H9 (cell line): Measurements from ENCODE around the gene IMMP2L. TPM values are rescaled to one million over a fixed set of nuclear protein-coding genes. Genes with fewer than 3 reads are reported as not detected.
A peak's percentile ranks its signal among the peaks of the same experiment; 100 is the strongest.

ENCODE experiments used
- DNase-seq: peaks from one replicate; pipeline ENCODE4 v3.0.0-alpha.2; 2017
- H2AFZ ChIP-seq: one replicate; pipeline ENCODE4 v1.6.1; 2013; ENCODE audit warnings: mild to moderate bottlenecking, low read length, control low read depth, moderate library complexity
- H2AK5ac ChIP-seq: 2 replicates; pipeline ENCODE4 v1.6.1; 2013; ENCODE audit warnings: low read length, control low read depth, mixed read lengths; ENCODE audit not compliant: insufficient read length
- H2BK120ac ChIP-seq: one replicate; pipeline ENCODE4 v1.6.1; 2013; ENCODE audit warnings: low read depth, mild to moderate bottlenecking, low read length, control low read depth, inconsistent platforms; ENCODE audit not compliant: poor library complexity, severe bottlenecking
- H2BK12ac ChIP-seq: 2 replicates; pipeline ENCODE4 v1.6.1; 2013; ENCODE audit warnings: low read length, control low read depth, mixed read lengths, low read depth; ENCODE audit not compliant: insufficient read length
- H2BK15ac ChIP-seq: 2 replicates; pipeline ENCODE4 v1.6.1; 2013; ENCODE audit warnings: low read depth, low read length, control low read depth
- H2BK20ac ChIP-seq: one replicate; pipeline ENCODE4 v1.6.1; 2013; ENCODE audit warnings: low read depth, mild to moderate bottlenecking, low read length, control low read depth, inconsistent platforms; ENCODE audit not compliant: poor library complexity, severe bottlenecking
- H2BK5ac ChIP-seq: 2 replicates; pipeline ENCODE4 v1.6.1; 2013; ENCODE audit warnings: low read length, control low read depth, mixed read lengths; ENCODE audit not compliant: insufficient read length
- H3K14ac ChIP-seq: 2 replicates; pipeline ENCODE4 v1.6.1; 2013; ENCODE audit warnings: low read length, control low read depth; ENCODE audit not compliant: insufficient read depth
- H3K18ac ChIP-seq: 2 replicates; pipeline ENCODE4 v1.6.1; 2013; ENCODE audit warnings: low read depth, mild to moderate bottlenecking, mixed read lengths, low read length, control low read depth; ENCODE audit not compliant: insufficient read length
- H3K23ac ChIP-seq: 2 replicates; pipeline ENCODE4 v1.6.1; 2013; ENCODE audit warnings: low read length, control low read depth, mixed read lengths, low read depth; ENCODE audit not compliant: insufficient read length
- H3K23me2 ChIP-seq: 2 replicates; pipeline ENCODE4 v1.6.1; 2013; ENCODE audit warnings: low read depth, mild to moderate bottlenecking, mixed read lengths, low read length, control low read depth; ENCODE audit not compliant: insufficient read length, poor library complexity, severe bottlenecking
- H3K27ac ChIP-seq: 2 replicates; pipeline ENCODE4 v1.5.1; 2013; ENCODE audit warnings: low read length, control low read depth, mixed read lengths, low read depth; ENCODE audit not compliant: insufficient read length
- H3K27me3 ChIP-seq: 2 replicates; pipeline ENCODE4 v1.6.1; 2013; ENCODE audit warnings: low read length, control low read depth, inconsistent platforms; ENCODE audit not compliant: insufficient read depth
- H3K4ac ChIP-seq: 2 replicates; pipeline ENCODE4 v1.6.1; 2013; ENCODE audit warnings: low read depth, mild to moderate bottlenecking, control low read depth, inconsistent platforms, low read length, moderate library complexity
- H3K4me1 ChIP-seq: 2 replicates; pipeline ENCODE4 v1.6.1; 2013; ENCODE audit warnings: low read length, control low read depth, inconsistent platforms; ENCODE audit not compliant: insufficient read depth
- H3K4me2 ChIP-seq: 2 replicates; pipeline ENCODE4 v1.6.1; 2013; ENCODE audit warnings: low read length, control low read depth, mixed read lengths; ENCODE audit not compliant: insufficient read length, insufficient read depth
- H3K56ac ChIP-seq: 2 replicates; pipeline ENCODE4 v1.6.1; 2013; ENCODE audit warnings: low read depth, mild to moderate bottlenecking, mixed read lengths, low read length, control low read depth; ENCODE audit not compliant: insufficient read length
- H3K79me1 ChIP-seq: 2 replicates; pipeline ENCODE4 v1.6.1; 2013; ENCODE audit warnings: low read depth, mild to moderate bottlenecking, moderate library complexity, low read length, control low read depth, inconsistent platforms; ENCODE audit not compliant: insufficient read depth, poor library complexity, severe bottlenecking
- H3K79me2 ChIP-seq: 2 replicates; pipeline ENCODE4 v1.6.1; 2013; ENCODE audit warnings: low read length, control low read depth, inconsistent platforms; ENCODE audit not compliant: insufficient read depth
- H3K9ac ChIP-seq: 2 replicates; pipeline ENCODE4 v1.6.1; 2013; ENCODE audit warnings: low read length, control low read depth, mixed read lengths; ENCODE audit not compliant: insufficient read length; ENCODE audit errors: extremely low read depth
- H3K9me3 ChIP-seq: one replicate; pipeline ENCODE4 v1.6.1; 2013; ENCODE audit warnings: low read depth, low read length, inconsistent platforms; ENCODE audit not compliant: control insufficient read depth
- H3T11ph ChIP-seq: one replicate; pipeline ENCODE4 v1.6.1; 2013; ENCODE audit warnings: mild to moderate bottlenecking, low read length, control low read depth, inconsistent platforms
- H4K20me1 ChIP-seq: one replicate; pipeline ENCODE4 v1.6.1; 2013; ENCODE audit not compliant: control insufficient read depth, insufficient read length, insufficient read depth
- H4K5ac ChIP-seq: 2 replicates; pipeline ENCODE4 v1.6.1; 2013; ENCODE audit warnings: low read depth, mild to moderate bottlenecking, mixed read lengths, low read length, control low read depth; ENCODE audit not compliant: insufficient read length
- H4K8ac ChIP-seq: replicated peaks from 2 replicates; pipeline ENCODE4 v1.6.1; 2013; ENCODE audit warnings: low read length, control low read depth, mixed read lengths, low read depth; ENCODE audit not compliant: insufficient read length
- H4K91ac ChIP-seq: 2 replicates; pipeline ENCODE4 v1.6.1; 2013; ENCODE audit warnings: low read depth, mild to moderate bottlenecking, moderate library complexity, mixed read lengths, low read length, control low read depth; ENCODE audit not compliant: insufficient read length
- H3K27ac Mint-ChIP-seq, 3 experiments: 2 replicates in 2 of 3; 3 replicates in 1 of 3; pipeline ENCODE4 v1.8.0; 2020 to 2021; ENCODE audit warnings: mixed read lengths in 3 of 3, mild to moderate bottlenecking in 1 of 3, moderate library complexity in 1 of 3
- H3K27me3 Mint-ChIP-seq: 2 replicates; pipeline ENCODE4 v1.8.0; 2021; ENCODE audit warnings: low read depth, mild to moderate bottlenecking, moderate library complexity, mixed read lengths
- H3K36me3 Mint-ChIP-seq, 3 experiments: 2 replicates in 2 of 3; 3 replicates in 1 of 3; pipeline ENCODE4 v1.8.0; 2020 to 2021; ENCODE audit warnings: low read depth in 3 of 3, mixed read lengths in 3 of 3; ENCODE audit not compliant: insufficient read depth in 1 of 3
- H3K4me1 Mint-ChIP-seq, 2 experiments: 2 replicates each; pipeline ENCODE4 v1.8.0; 2020; ENCODE audit warnings: mixed read lengths in 2 of 2
- H3K4me3 Mint-ChIP-seq, 2 experiments: 2 replicates in 1 of 2; 3 replicates in 1 of 2; pipeline ENCODE4 v1.8.0; 2020 to 2021; ENCODE audit warnings: mild to moderate bottlenecking in 2 of 2, mixed read lengths in 2 of 2, moderate library complexity in 1 of 2
- H3K9me3 Mint-ChIP-seq, 2 experiments: 2 replicates in 1 of 2; 3 replicates in 1 of 2; pipeline ENCODE4 v1.8.0; 2020; ENCODE audit warnings: mild to moderate bottlenecking in 2 of 2, mixed read lengths in 2 of 2, moderate library complexity in 1 of 2
- WGBS: extraction: QIAGEN DNeasy Blood & Tissue Kit; methylation state at CpG from one replicate; pipeline ENCODE4 v1.1.7; 2013; ENCODE audit warnings: missing lambda C conversion rate, low lambda C conversion rate, mixed read lengths; ENCODE audit not compliant: insufficient read length; ENCODE audit errors: extremely low coverage; 5-methylcytosine and 5-hydroxymethylcytosine counted together
- total RNA-seq: library from RNA; stranded (reverse); gene quantifications from 2 replicates; pipeline ENCODE4 v1.2.1, GENCODE V29; 2021
- TF ChIP-seq, protein P1 (sequence below): fragments of 200-600 bp; sonication (generic); conservative IDR thresholded peaks from 3 replicates; pipeline ENCODE4 v1.8.0; 2021; ENCODE audit warnings: antibody characterized with exemption, mild to moderate bottlenecking

Gene IMMP2L
- total RNA-seq, 1 experiment from 2014 or later = 14.7 TPM

DNA sequence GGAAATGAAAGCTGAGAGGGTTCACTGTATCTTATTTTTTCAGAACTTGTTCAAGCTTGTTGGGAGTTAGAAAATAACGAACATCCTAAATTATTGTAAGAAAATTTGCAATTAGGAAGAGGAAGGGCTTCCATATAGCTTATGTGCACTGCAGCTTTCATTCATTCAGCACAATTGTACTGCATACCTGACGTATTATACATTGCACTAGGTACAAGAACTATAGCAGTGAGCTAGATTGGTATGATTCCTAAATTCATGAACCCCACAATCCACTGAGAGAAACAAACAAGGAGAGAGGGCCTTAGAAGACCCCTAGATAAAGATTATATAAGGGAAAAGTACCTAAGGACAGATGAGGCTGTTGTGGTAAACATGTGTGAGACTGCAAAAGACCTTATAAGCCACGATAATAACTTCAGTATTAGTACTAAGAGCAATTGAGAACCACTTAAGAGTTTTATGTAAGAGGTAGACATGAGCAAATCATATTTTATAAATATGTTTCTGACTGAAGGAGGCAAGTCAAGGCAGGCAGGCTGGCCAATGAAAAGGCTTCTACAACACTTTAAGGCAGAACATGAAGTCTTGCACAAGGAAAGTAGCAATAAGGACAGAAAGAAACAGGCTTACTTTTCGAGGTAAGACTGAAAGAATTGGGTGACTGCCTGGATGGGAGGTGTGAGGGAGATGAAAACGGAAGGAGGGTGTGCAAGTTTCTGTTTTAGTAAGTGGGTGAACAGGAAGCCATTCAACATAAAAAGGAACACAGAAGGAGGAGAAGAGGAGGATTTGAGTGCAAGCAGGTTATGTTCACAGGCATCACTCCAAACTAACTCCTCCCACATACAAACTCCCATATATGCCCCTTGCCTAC, 549.3 kb downstream of the IMMP2L start:
- no peaks in the 10 kb centered on the region for H3K4me1 ChIP-seq
- H4K91ac ChIP-seq = no peak overlapping the region
- no peak overlapping the region for H2AFZ ChIP-seq
- no peak overlapping the region for H3K56ac ChIP-seq
- no peak overlapping the region for H3K27ac ChIP-seq
- Mint-ChIP-seq H3K27me3 (no peaks in the 10 kb centered on the region), H3K27ac (peak overlapping the region in 2 of 3 experiments; percentile 16 to 28; a peak in 3 of 7 replicates), H3K4me1 (peaks cover 6 to 7% of the 10 kb centered on the region in 2 experiments), H3K9me3 (no peaks in the 10 kb centered on the region), H3K4me3 (no peak overlapping the region), H3K36me3 (no peaks in the 10 kb centered on the region)
- TF ChIP-seq, protein P1, sequence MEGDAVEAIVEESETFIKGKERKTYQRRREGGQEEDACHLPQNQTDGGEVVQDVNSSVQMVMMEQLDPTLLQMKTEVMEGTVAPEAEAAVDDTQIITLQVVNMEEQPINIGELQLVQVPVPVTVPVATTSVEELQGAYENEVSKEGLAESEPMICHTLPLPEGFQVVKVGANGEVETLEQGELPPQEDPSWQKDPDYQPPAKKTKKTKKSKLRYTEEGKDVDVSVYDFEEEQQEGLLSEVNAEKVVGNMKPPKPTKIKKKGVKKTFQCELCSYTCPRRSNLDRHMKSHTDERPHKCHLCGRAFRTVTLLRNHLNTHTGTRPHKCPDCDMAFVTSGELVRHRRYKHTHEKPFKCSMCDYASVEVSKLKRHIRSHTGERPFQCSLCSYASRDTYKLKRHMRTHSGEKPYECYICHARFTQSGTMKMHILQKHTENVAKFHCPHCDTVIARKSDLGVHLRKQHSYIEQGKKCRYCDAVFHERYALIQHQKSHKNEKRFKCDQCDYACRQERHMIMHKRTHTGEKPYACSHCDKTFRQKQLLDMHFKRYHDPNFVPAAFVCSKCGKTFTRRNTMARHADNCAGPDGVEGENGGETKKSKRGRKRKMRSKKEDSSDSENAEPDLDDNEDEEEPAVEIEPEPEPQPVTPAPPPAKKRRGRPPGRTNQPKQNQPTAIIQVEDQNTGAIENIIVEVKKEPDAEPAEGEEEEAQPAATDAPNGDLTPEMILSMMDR = no peak
- H3K79me1 ChIP-seq = no peaks in the 10 kb centered on the region
- no peaks in the 10 kb centered on the region for H4K20me1 ChIP-seq
- no peak overlapping the region for H3K18ac ChIP-seq
- no peaks in the 10 kb centered on the region for H3K9me3 ChIP-seq
- H3K79me2 ChIP-seq = no peaks in the 10 kb centered on the region
- H3K14ac ChIP-seq = no peak overlapping the region
- no peak overlapping the region for H2BK15ac ChIP-seq
- no peak overlapping the region for H2BK5ac ChIP-seq
- H4K8ac ChIP-seq = no peak overlapping the region
- no CpG with 5 or more reads among the region's 5 CpGs for WGBS
- H2BK20ac ChIP-seq = no peak overlapping the region
- H3K27me3 ChIP-seq = no peaks in the 10 kb centered on the region
- H4K5ac ChIP-seq = no peak overlapping the region
- H2BK12ac ChIP-seq = no peak overlapping the region
- no peaks in the 10 kb centered on the region for H3K23me2 ChIP-seq
- H2AK5ac ChIP-seq = no peak overlapping the region
- no peak overlapping the region for H3K9ac ChIP-seq
- no peak overlapping the region for H3K4ac ChIP-seq
- no peak for DNase-seq
- H2BK120ac ChIP-seq = no peak overlapping the region
- H3K23ac ChIP-seq = no peak overlapping the region
- no peak overlapping the region for H3T11ph ChIP-seq
- H3K4me2 ChIP-seq = no peak overlapping the region
